ENCODE results near the gene UBE2L5. TPM values are rescaled to one million over a fixed set of nuclear protein-coding genes. Genes with fewer than 3 reads are reported as not detected.

The UBE2L5 gene
- total RNA-seq, 1 donor, result not detected

DNA sequence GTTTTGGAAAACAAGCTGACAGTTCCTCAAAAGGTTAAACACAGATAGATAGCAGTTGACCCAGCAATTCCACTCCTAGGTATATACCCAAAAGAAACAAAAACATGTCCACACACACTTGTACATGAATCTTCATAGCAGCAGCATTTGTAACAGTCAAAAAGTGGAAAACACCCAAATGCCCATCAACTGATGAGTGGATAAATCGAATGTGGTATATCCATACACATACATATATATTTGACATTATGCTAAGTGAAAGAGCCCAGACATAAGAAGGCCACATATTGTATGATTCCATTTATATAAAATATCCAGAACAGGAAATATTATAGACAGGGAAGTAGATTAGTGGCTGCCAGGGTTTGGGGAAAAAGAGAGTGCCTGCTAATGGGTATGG, 51.4 kb downstream of the UBE2L5 start:
- H3K4me3 ChIP-seq (ENCODE audit: low read depth, low read length), result no peak overlapping the region
- no peak for DNase-seq (ENCODE audit: low read depth)
- TF ChIP-seq, protein P1, sequence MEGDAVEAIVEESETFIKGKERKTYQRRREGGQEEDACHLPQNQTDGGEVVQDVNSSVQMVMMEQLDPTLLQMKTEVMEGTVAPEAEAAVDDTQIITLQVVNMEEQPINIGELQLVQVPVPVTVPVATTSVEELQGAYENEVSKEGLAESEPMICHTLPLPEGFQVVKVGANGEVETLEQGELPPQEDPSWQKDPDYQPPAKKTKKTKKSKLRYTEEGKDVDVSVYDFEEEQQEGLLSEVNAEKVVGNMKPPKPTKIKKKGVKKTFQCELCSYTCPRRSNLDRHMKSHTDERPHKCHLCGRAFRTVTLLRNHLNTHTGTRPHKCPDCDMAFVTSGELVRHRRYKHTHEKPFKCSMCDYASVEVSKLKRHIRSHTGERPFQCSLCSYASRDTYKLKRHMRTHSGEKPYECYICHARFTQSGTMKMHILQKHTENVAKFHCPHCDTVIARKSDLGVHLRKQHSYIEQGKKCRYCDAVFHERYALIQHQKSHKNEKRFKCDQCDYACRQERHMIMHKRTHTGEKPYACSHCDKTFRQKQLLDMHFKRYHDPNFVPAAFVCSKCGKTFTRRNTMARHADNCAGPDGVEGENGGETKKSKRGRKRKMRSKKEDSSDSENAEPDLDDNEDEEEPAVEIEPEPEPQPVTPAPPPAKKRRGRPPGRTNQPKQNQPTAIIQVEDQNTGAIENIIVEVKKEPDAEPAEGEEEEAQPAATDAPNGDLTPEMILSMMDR (IDR thresholded peaks at IDR 0.05; ENCODE audit: insufficient read depth, low read depth, low read length), result no peak

DNA sequence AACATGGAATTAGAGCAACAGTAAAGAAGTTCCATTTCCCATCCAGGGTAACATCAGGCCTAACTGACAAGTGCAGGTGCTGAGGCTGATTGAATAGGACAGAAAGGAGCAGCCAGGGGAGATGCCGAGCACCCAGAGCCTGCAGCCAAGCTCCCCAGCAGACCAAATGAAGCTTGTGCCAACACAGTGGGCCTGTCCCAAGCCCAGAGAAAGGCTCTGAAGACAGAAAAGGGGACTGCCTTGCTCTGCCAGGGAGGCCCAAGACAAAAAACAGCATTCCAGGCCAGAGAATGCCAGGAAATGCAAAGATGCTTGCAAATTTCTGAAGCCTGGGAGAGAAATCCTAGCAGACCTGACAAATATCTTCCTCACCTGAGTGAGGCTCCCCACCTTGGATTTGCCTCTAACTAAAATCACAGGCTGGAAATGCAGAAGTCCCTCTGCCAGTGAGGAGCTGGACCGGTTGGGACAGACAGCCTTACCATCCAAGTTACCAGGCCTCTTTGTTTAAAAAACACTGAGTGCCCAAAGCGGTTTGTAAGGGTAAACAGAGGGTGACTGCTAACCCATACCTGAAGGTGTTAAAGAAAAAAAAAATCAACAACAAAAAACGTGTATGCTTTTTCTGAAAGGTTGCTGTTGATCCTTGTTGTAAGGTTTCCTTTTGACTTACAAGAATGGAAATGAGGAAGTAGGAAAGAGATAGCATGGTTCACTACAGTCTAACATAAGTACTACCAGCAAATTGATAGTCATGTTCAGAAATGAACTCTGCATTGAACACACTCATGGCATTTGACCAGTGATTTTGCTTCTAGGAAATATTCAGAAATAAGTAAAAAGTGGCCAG, 55.3 kb downstream of the UBE2L5 start:
- TF ChIP-seq, protein P1 (IDR thresholded peaks at IDR 0.05; ENCODE audit: insufficient read depth, low read depth, low read length), result no peak
- H3K4me3 ChIP-seq (ENCODE audit: low read depth, low read length), result no peak overlapping the region
- DNase-seq (ENCODE audit: low read depth), result no peak

Other genes with a start within 250 kb of the UBE2L5 start
- 29.0 and 35.4 TPM in 2 replicates for gene KATNAL1, start 114.9 kb upstream of the UBE2L5 start, total RNA-seq
- 95.7 and 115 TPM in 2 replicates for gene HMGB1, start 43.4 kb downstream of the UBE2L5 start, total RNA-seq
- 16.4 and 21.2 TPM in 2 replicates for gene USPL1, start 195.4 kb downstream of the UBE2L5 start, total RNA-seq

All from fibroblast of villous mesenchyme (primary cell).